Measurements from ENCODE around the gene ARHGAP20. TPM values are rescaled to one million over a fixed set of nuclear protein-coding genes. Genes with fewer than 3 reads are reported as not detected.

The ARHGAP20 gene
- total RNA-seq, 1 experiment from 2014 or later = not detected

- Histone ChIP-seq H3K36me3 (ENCODE audit: low read depth) (no peaks in the 10 kb centered on the region), H2AFZ (no peak overlapping the region)
- POLR2A ChIA-PET (ENCODE audit: unreplicated experiment) = no interaction called here
These were observed 25.4 kb upstream of the ARHGAP20 start for GRCh38 chr11:110737593-110737992.

GRCh38 chr11:110736171-110736553, 23.9 kb upstream of the ARHGAP20 start:
- Histone ChIP-seq H3K79me2 (ENCODE audit: low read depth) (no peaks in the 10 kb centered on the region), H3K4me1 (replicated peaks; ENCODE audit: insufficient read depth) (no peaks in the 10 kb centered on the region), H4K20me1 (ENCODE audit: insufficient read depth) (no peaks in the 10 kb centered on the region; the same call in 1 of the 2 replicates), H3K36me3 (ENCODE audit: low read depth) (no peaks in the 10 kb centered on the region), H3K27ac (no peak overlapping the region), H3K4me2 (no peak overlapping the region), H3F3A (ENCODE audit: insufficient read depth, low read depth) (no peaks in the 10 kb centered on the region), H3K27me3 (ENCODE audit: insufficient read depth, low read depth) (no peaks in the 10 kb centered on the region), H3K4me3 (no peak overlapping the region), H2AFZ (no peak overlapping the region), H3K9me3 (ENCODE audit: insufficient read depth, low read depth) (no peaks in the 10 kb centered on the region), H3K9me2 (ENCODE audit: insufficient read depth) (no peaks in the 10 kb centered on the region)
- TF ChIP-seq EZH2 (IDR thresholded peaks at IDR 0.05; ENCODE audit: low read depth) = no peak
- TF ChIP-seq CTCF (conservative IDR thresholded peaks at IDR 0.05) = no peak
- ChIA-PET CTCF (no interaction called here), POLR2A (ENCODE audit: unreplicated experiment) (no interaction called here)
- intact Hi-C loops (cut with micrococcal nuclease; ENCODE audit: unreplicated experiment) = no loop called here
- no peak for DNase-seq
- BruUV-seq (replicated peaks) = no TSS peak

More at GRCh38 chr11:110737593-110737992, 25.4 kb upstream of the ARHGAP20 start:
- no peaks in the 10 kb centered on the region for H3K4me1 ChIP-seq (replicated peaks; ENCODE audit: insufficient read depth)
- CTCF ChIA-PET = interaction anchor here (0.6 kb wide), 1 partner anchor 21 kb away, joined by 3 read pairs; no protein-coding TSS in a partner anchor
- H3K27ac ChIP-seq = no peak overlapping the region
- intact Hi-C loops (cut with micrococcal nuclease; ENCODE audit: unreplicated experiment) = no loop called here
- H3F3A ChIP-seq (ENCODE audit: insufficient read depth, low read depth) = no peaks in the 10 kb centered on the region
- DNase-seq = no peak
- no peaks in the 10 kb centered on the region for H3K79me2 ChIP-seq (ENCODE audit: low read depth)
- TF ChIP-seq EZH2 (IDR thresholded peaks at IDR 0.05; ENCODE audit: low read depth) (no peak), CTCF (conservative IDR thresholded peaks at IDR 0.05) (no peak)
- BruUV-seq (replicated peaks) = no TSS peak
- H3K27me3 ChIP-seq (ENCODE audit: insufficient read depth, low read depth) = no peaks in the 10 kb centered on the region
- no peak overlapping the region for H3K4me2 ChIP-seq
- no peaks in the 10 kb centered on the region; the same call in 1 of the 2 replicates for H4K20me1 ChIP-seq (ENCODE audit: insufficient read depth)
- H3K9me2 ChIP-seq (ENCODE audit: insufficient read depth) = no peaks in the 10 kb centered on the region
- H3K4me3 ChIP-seq = no peak overlapping the region
- H3K9me3 ChIP-seq (ENCODE audit: insufficient read depth, low read depth) = no peaks in the 10 kb centered on the region

- Histone ChIP-seq H4K20me1 (ENCODE audit: insufficient read depth) (no peaks in the 10 kb centered on the region; the same call in 1 of the 2 replicates), H3K4me3 (no peak overlapping the region), H3K36me3 (ENCODE audit: low read depth) (no peaks in the 10 kb centered on the region), H3K27ac (no peak overlapping the region), H3K9me2 (ENCODE audit: insufficient read depth) (no peaks in the 10 kb centered on the region), H3K9me3 (ENCODE audit: insufficient read depth, low read depth) (no peaks in the 10 kb centered on the region), H3K4me1 (replicated peaks; ENCODE audit: insufficient read depth) (no peaks in the 10 kb centered on the region), H3K4me2 (no peak overlapping the region), H2AFZ (no peak overlapping the region), H3K27me3 (ENCODE audit: insufficient read depth, low read depth) (no peaks in the 10 kb centered on the region), H3K79me2 (ENCODE audit: low read depth) (no peaks in the 10 kb centered on the region), H3F3A (ENCODE audit: insufficient read depth, low read depth) (no peaks in the 10 kb centered on the region)
- CTCF ChIA-PET = no interaction called here
- POLR2A ChIA-PET (ENCODE audit: unreplicated experiment) = no interaction called here
- intact Hi-C loops (cut with micrococcal nuclease; ENCODE audit: unreplicated experiment) = no loop called here
- TF ChIP-seq CTCF (conservative IDR thresholded peaks at IDR 0.05) (no peak), EZH2 (IDR thresholded peaks at IDR 0.05; ENCODE audit: low read depth) (no peak)
- BruUV-seq (replicated peaks) = no TSS peak
- no peak for DNase-seq
These were observed 23.4 kb upstream of the ARHGAP20 start for GRCh38 chr11:110735455-110736170.

Data from PC-9 (cell line).